Central memory CD4-positive, alpha-beta T cell (primary cell): Measurements from ENCODE around the gene LAMTOR2.
"Not testable (repeated sequence)": the region's sequence is repeated elsewhere in the genome, so short reads cannot be mapped to it uniquely, and the experiment has no call there.

ENCODE experiments used
- DNase-seq: peaks from one replicate; pipeline ENCODE4 v3.0.0; 2022

The LAMTOR2 gene

DNA sequence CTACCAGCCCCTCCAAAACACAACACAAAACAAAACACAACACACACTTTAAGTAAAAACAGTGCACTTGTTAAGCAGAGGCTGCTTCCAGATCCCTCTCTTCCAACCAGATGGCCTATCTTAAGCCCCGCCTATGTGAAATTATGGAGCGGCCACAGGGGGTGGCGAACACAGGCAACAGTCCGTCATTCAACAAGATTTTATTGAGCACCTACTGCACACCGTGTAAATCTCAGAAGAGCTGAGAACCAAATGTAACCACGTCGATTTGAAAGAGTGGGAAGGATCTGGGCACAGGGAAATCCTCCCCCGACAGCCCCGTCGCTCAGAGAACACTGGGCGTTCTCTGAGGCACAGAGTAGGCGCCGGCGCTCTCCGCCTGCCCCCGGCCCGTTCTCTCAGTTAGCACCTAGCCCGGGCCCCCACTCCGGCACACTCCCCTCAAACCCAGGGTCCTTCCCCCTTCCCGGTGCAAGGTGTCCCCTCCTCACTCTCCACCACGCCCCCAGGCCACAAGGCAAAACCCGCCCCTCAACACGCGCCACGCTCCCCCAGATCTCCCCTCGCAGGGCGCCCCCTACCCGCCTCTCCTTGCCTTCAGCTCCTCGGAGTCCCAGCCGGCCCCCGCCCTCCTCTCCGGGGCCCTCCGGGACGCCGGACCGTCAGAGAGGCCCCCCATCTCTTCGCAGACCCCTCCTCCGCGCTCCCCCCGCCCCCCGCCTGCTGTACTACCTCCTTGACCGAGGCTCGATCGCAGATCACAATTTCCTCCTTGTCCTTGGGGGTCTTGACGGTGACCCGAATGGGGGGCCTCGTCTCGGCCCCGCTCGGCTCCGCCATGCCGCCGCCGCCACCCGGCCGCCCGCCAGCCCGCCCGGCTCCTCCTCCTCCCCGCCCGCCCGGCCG is 1.5 kb upstream of the LAMTOR2 start:
- DNase-seq: peak; percentile 53

DNA sequence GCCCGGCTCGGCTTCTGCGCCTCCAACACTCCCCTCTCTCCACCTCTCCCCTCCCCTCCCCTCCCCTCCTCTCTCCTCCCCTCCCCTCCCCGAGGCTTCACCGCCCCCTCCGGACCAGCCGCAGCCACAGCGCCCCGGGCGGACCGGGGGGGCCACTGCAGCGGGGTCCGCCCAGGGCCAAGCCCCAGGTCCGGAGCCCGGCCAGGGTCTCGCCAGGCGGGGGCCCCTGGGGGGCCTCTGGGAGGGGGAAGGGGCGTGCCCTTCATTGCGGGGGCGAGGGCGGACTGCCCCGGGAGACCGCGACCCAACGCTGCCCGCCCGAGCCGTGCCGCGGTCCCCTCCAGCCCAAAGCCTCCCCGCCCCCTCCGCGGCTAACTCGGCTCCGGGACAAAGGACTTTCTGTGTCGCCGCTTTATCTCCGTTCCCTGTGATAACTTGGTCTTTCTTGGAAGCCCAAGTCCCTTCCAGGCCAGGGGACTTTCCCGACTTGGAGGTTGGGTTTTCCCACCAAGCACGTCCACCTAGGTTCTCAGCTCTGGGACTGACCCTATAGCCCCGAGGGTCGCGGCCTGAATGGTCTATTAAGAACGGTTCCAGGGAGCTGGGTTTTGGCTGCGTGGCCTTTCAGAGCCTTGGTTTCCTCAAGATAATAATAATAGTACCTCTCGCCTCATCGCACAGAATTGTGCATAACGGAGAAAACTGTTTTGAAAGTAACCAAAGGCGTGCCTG is 648 bp upstream of the LAMTOR2 start, which contains the start of gene UBQLN4:
Gene UBQLN4, minus strand, starts transcription at position 31 of the 732 bp plus-strand sequence. CDS start 97 bp downstream, outside the sequence.
- DNase-seq: peak; percentile 79

DNA sequence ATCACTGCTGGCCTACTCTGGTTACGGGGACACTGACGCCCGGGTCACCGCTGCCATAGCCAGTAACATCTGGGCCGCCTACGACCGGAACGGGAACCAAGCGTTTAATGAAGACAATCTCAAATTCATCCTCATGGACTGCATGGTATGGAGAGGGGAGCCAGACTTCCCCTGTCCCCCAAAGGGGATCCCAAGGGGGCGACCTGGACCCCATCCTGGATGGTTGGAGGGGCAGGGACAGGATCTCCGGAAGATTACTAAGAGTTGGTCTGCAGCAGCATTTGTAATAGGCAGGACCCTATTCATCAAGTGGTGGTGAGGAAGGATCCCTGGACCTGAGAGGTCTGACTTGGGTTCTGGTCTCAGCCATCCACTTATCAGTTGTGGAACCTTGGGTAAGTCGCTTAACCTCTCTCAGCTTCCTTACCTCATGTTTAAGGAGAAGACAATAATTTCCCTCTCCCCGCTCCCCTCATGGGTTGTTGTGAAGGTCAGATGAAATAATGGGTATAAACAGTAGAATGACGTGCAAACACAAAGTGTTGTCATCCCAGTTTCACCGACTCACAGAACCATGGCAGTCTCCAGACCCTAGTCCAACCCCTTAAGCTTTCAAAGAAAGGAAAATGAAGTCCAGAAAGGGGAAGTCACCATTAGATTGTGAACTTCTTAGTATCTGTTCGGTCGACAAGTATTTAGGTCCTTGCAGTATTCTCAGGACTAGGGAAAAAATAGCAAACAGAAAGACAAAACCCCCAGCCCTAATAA is 883 bp downstream of the LAMTOR2 start:
- no peak for DNase-seq

DNA sequence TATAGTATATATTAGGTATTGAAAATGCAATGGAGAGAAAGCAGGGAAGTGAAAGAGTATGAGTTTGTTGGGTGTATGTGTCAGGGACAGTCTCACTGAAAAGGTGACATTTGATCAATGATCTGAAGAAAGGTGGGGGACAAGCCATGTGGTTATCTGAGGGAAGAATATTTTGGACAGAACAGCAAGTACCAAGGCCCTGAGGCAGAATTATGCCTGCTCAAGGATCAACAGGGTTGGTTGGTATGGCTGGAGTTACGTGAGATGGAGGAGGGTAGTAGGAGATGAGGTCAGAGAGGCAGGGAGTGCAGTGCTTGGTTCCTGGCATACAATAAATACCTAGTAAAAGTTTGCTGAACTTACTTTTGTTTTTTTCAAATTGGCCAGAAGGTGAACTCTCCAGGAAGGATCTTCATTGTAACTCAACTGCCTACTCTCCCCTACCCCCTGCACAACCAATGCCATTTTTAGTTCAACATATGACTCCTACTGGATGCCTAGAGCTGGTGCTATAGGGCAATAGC is 1.8 kb downstream of the LAMTOR2 start:
- no peak for DNase-seq

DNA sequence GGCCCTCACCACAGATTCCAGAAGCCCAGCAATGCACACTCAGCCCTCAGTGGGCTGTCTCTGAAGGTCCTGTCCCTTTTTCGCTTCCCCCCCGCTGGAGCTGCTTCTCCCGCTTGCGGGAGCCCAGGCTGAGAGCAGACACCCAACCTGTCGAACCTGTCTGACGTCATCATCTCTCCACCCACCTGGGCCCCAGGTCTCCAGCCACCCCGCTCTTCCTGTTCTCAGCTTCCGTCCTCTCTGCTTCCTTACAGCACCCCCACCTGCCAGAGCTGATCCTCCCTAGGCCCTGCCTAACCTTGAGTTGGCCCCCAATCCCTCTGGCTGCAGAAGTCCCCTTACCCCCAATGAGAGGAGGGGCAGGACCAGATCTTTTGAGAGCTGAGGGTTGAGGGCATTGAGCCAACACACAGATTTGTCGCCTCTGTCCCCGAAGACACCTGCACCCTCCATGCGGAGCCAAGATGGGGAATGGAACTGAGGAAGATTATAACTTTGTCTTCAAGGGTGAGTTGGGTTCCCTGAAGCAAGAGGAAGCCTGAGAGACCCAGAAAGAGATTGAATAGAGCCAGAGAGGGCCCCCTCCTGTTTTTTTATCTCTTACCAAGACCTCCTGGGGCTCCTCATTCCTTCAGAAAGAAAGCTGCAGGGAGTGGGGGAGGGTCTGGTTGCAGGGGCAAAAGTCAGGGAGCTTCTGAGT is 6.5 kb downstream of the LAMTOR2 start, which contains the start of gene RAB25:
Gene RAB25, plus strand, starts transcription at position 224 of the 700 bp plus-strand sequence. Its CDS starts 241 bp downstream, at position 465.
- no peak for DNase-seq

DNA sequence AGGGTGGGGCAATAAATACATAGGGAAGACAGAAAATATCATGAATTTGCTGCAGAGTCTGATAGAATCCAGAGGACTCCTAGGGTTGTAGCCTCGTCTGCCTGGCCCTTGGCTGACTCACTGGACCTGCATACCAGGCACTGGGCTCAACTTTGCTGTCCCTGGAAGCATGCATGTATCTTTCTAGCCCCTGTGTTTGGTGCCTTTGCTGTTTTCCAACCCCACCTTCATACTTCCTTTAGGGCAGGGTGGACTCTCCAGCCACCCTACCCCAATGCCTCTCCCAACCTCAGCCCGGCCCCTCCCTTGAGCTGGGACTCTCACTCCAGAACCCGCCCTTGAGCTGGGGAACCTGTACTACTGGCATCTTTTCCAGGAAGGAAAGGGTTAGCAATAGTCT is 7.6 kb downstream of the LAMTOR2 start:
- DNase-seq: no peak

DNA sequence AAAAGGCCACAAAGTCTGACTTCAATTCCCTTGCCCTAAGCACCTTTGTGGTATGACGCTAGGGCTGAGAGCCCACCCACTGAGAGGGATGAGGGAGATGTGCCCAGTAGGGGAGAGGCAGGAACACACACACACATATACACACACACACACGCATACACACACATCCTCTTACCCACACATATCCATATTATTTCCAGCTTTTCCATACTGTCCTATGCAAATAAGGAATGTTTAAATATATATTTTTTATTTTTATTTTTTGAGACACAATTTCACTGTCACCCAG is 9.4 kb downstream of the LAMTOR2 start:
- no peak for DNase-seq

DNA sequence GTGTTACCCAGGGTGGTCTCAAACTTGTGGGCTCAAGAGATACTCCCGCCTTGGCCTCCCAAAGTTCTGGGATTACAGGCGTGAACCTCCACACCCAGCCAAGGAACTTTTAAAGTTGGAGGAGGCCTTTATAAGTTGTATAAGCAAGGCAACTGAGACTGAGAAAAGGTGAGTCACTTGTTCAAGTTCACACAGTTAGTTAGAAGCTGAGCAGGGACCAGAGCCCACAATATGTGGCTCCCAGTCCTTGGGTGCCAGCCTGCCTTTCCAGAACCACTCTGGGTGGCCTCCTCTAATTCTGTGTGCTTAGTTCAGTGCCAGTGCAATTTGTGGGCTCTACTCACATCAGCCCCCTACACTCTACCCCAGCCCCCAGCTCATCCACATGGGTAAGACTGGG is 10.0 kb downstream of the LAMTOR2 start:
- DNase-seq: no peak

DNA sequence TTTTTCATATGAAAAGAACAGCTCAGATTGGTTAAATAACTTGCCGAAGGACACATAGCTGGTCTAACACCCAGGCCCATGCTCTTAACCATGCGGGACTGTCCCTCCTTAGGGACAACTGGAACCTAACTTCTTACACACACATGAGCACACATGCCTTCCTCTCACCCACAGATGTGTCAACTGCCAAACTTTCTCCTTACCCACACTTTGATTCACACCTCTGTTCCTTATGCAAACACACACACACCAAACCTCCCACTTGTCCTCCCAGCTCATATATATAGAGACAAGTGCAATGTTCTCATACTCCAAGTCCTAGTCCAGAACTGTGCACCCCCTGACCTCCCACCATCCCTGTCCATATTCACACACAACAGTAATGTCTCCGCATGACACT is 10.6 kb downstream of the LAMTOR2 start:
- no peak for DNase-seq

DNA sequence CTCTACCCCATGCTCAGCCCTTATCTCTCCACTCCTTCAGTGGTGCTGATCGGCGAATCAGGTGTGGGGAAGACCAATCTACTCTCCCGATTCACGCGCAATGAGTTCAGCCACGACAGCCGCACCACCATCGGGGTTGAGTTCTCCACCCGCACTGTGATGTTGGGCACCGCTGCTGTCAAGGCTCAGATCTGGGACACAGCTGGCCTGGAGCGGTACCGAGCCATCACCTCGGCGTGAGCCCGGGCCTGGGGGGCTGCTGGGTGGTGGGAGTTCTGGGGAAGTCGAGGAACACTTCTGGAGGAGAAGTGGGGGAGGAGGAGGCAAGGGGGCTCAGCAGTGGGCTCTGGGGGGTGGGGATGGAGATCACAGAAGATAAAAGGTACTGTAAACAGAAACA is 11.3 kb downstream of the LAMTOR2 start:
- DNase-seq: no peak

DNA sequence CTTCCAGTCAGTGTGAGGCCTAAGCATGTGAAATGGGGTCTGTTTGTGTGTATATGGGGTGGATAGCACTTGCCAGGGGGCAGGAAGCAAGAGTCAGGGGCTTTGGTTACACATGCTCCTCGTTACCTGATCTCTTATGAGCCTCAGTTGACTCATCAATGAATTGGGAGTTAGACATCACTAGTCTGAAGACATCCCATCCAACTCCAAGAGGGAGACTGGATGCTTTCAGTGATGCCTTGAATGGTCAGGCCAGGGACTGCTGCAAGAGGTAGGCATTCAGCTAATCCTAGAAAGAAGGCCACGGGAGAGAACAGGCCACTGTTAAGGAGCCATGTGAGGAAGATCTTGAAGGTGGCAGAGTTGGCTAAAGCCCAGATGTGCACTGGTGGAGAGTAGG is 12.7 kb downstream of the LAMTOR2 start:
- DNase-seq: no peak

DNA sequence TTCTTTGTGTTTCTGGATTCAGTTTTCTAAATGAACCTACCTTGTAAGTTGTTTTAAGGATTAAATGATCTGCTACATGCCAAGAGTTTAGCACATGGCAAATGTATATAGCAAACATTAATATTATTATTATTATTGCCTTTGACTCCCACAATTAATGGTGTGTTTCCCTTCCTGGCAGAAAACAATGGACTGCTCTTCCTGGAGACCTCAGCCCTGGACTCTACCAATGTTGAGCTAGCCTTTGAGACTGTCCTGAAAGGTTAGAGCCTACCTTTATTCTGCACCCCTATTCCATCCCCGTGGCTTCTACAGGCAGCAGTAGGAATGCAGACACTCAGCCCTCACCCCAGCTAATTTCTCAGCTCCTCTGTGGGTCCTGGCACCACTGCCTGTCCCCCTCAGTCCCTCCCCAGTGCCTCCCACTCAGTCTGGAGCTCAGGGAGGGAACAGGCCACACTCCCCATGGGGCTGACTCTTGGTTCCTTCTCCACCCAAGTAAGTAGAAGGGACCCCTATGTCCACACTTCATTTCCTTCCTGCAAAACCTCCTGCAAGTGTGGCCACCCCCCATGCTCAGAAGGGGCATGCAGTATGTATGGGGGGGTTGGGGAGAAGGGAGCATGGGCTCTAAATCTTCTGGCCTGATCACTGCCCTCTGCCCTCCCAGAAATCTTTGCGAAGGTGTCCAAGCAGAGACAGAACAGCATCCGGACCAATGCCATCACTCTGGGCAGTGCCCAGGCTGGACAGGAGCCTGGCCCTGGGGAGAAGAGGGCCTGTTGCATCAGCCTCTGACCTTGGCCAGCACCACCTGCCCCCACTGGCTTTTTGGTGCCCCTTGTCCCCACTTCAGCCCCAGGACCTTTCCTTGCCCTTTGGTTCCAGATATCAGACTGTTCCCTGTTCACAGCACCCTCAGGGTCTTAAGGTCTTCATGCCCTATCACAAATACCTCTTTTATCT is 15.2 kb downstream of the LAMTOR2 start:
- no peak for DNase-seq

DNA sequence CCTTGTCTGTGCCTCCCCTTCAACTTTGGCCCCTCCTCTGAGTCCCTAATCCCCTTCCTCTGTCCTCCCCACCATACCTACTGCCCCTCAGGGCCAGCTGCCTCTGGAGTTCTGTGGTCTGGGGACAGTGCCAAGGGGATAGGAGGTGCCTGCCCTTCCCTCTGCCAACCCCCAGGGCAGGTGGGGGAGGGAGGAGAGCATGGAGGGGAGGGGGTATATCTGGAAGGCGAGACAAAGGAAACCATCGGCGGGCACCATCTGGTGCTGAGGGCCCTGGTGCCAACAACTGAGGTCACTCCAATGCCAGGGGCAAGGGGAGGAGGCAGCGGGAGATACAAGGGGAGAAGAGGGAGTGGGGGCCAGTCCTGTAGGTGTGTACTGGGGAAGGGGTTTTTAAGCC is 16.0 kb downstream of the LAMTOR2 start:
- no peak for DNase-seq

DNA sequence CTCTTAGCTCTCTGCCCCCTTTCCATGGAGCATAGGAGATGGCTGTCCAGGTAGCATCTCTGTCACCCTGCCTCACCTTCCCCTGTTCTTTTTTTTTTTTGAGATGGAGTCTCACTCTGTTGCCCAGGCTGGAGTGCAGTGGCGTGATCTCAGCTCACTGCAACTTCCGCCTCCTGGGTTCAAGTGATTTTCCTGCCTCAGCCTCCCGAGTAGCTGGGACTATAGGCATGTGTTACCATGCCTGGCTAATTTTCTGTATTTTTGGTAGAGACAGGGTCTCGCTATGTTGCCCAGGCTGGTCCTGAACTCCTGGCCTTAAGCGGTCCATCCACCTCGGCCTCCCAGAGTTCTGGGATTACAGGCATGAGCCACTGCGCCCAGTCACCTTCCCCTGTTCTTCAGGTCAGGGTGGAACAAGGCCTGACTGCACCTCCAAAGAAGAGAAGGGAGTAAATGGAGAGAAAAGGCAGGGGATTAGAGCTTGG is 16.8 kb downstream of the LAMTOR2 start:
- not testable (repeated sequence) for DNase-seq

DNA sequence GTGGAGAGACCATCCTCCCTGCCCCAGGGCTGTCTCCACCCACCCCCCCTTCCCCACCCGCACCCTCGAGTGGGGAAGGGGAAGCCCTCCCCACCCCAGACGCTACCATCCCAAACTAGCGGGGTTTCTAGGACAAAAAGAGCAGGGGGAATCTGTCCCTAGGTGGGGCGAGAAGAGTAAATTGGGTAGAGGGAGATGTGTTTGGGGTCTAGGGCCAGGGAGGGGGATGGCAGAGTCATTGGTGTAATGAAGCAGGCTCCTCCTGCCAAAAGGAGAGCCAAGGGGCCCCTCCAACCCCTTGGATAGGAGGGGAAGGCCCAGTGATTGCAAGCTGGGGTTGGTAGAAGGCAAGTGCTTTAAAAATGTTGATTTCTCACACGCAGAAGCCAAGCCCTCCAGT is 17.7 kb downstream of the LAMTOR2 start:
- DNase-seq: no peak

DNA sequence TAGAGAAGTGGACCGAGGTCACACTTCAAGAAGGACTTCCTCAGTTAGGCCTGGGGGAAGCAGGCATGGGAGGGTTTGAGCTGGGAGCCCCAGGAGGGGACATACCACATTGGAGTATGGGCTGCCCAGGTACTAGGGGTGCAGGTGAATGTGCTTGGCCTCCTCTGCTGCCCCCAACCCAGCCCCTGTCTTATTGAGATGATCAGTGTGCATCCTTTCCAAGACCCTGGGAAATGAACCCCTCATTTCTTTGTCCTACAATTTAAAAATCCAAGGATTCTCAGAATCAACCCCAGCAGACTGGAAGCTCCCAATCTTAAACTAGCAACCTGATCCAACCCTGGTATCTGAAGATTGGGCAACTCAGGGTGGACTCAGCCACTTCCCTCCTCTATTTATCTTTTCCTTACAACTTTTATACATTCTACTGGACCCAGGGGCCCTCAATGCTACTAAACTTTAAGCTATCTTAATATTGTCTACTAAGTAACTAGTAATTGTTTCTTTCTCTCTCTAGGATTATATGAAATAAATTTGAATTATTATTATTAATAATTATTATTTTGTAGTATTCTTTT is 18.6 kb downstream of the LAMTOR2 start:
- no peak for DNase-seq

DNA sequence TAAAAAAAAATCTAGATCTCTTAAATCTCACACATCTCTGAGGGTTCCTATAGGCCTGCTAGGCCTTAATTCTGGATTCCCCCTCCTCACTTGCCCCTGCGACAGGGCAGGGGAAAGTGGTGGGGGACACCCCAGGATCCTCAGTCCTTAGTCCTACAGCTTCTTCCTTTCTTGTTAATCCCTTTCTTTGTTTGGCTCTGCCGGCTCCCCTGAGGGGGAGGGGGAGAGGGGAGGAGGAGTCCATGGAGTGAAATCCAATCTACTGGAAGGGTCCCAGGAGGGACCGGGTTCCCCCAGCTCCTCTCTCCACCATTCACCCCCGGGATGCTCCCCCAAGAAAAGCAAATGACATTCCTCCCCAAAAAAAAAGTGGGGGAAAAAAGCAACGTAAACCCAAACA is 19.2 kb downstream of the LAMTOR2 start:
- DNase-seq: no peak

DNA sequence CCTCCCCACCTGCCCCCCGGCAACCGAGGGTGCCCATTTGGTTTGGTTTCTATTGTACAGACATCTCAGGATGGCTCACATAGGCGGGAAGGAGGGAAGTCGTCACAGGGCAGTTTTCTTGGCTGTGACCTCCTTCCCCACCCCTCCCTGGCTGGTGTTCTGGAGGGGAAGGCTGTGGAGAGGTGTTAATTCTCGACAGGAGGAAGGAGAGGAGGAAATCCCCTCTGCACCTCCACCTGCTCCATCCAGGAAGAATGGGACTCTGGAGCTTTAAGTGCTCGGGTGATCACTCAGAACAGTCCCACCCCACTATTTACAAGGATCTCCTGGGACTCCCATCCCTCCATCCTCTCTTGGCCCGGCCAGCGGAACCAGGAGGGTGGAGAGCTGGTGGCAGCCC is 20.1 kb downstream of the LAMTOR2 start:
- DNase-seq: no peak

DNA sequence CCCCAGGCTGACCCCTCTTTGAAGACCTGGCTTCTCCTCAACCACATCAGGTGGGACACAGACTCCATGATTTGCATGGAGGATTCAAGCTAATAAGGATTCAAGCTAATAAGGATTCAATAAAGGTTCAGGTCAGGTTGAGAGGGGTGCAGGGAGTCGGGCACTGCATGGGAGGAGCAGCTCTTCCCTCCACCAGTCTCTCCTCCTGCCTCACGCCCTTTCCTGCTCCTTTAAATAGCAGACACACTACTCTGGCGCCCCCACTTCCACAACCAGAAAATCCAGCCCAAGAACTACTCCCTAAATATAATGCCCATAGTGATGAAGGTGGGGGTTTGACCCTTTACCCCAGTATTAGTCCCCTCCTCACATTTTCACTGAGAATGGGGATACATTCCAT is 20.6 kb downstream of the LAMTOR2 start:
- no peak for DNase-seq

DNA sequence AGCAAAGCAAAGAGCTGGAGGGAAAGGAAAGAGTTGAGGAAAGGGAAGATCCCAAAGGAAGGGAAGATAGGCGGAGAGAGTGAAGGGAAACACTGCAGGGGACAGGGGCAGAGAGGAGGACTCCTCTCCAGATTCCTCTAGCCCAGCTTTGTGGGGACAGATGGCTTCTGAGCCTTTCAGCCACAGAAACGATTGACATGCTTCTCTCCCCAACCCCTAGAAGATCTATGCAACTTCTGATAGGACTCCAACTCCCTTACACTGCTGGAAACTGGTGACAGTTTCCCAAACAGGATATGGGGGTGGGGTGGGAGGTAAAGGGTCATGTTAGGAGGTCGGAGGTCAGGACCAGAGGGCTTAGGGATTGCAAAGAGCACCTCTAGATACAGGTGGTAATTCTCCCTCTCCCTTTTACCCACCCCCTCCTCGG is 21.2 kb downstream of the LAMTOR2 start:
- DNase-seq: no peak
